ENCODE results near the gene EMC9.
A peak's percentile ranks its signal among the peaks of the same experiment; 100 is the strongest.

EMC9 gene

DNA sequence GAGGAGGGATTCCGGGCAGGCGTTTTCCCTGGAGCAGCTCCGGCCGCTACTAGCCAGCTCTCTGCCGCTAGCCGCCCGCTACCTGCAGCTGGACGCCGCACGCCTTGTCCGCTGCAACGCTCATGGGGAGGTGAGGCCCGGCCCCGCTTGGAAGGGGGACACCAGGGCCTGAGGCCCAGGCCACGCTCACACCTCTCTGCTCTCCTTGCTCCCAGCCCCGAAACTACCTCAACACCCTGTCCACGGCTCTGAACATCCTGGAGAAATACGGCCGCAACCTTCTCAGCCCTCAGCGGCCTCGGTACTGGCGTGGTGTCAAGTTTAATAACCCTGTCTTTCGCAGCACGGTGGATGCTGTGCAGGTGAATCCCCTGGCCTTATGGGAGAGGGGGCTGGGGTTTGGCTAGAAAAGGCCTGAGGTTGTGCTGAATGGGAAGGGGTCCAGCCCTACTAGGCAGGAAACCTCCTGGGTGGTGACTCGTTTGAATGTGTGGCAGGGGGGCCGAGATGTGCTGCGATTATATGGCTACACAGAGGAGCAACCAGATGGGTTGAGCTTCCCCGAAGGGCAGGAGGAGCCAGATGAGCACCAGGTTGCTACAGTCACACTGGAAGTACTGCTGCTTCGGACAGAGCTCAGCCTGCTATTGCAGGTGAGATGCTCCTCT, 6.5 kb upstream of the EMC9 start:
- no peak for DNase-seq

DNA sequence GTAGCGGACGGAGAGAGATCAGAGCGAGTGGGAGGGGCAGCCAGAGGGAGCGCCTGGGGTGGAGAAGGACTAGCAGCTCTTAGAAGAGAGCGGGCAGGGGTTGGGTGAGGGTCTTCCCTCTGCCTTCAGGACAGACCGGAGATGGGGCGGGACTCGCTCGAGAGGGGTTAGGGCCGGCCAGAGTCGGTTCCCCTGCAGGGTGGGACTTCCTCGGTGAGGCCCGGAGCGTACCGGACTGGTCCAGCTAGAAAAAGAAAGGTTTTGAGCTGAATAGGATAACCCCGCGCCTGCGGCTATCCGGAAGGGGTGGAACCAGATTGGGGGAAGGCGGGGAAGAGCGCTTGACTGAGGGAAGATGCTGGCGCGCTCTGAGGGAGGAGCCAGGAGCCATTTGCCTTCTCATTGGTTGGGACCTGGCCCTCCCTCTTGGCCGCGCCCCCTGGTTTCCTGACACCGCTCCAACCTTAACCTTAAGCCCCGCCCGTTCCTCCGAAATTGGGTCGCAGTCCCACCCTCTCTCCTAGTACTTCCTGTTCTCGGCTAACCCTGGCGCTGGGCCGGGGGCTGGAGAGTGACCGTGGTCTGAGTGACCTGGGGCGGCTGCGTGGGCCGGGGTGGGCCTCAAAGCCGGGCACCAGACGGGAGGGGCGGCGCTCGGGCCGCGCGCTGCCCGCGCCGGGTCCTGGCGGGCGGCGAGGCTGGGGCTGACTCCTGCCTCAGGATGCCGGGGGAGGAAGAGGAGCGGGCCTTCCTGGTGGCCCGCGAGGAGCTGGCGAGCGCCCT, 5.8 kb upstream of the EMC9 start, which contains the start of gene RNF31:
Gene RNF31 (plus strand): TSS at position 521 of the 783 bp plus-strand sequence. CDS start 201 bp downstream, at position 722.
- DNase-seq, result peak; percentile 98

DNA sequence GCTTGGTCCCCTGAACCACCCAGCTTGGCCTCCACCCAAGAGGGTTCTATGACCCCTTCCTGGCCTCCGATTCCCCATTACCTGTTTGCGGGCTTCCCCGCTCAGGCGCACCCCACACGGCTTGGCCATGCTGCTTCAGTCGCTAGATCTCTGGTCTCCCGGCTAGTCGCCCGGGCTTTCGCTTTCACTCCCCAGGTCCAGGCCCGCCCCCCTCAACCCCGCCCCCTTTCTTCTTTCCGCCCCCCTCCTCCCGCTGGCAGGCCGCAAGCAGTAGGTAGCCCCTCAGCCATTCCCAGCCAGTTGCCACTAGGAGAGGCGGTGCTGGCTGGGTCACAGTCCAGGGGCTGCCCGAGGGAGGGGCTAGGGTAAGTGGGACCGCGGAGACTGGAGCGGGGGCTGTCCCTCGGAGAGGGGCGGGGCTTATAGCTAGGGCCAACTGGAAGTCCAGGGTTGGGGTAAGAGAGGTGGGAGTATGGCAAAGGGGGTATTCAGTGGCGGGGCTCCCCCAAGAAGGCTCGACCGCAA, 5.1 kb upstream of the EMC9 start, which contains the start of gene PSME2:
Gene PSME2 (minus strand): TSS at position 158 of the 525 bp plus-strand sequence. CDS start 29 bp downstream, at position 129.
- peak; percentile 96 for DNase-seq

DNA sequence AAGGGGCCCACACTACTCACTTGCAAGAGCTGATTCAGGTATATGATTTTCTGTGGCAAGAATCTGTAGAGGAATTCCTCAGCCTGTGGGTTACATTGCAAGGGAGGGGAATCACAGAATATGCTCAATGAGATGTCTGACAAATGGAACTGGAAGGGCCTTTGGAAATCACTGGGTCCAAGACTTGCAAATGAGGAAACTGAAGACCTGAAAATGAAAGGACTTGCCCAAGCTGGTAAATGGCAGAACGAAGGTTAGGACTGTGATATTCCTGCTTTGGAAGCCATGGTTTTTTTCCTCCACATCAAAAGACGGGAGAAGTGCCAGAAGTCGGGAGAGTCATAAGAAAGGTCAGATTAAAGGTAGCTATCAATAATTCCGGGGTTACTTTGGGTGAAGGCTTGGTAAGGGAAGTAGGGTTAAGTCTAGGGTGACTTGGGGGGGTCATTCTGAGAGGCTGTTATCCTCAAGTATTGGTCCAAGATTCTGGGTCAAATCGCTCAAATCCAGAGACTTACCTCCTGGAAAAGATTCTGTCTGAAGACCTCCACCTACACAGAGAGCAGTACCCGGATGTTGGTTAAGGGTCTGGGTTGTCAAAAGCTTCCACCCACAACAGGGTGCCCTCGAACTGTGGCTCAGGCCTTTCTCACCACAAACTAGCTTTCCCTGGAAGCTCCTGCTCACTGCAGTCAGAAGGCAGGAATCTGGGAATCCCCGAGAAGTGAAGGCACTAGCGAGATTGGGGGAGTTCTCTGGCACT, 4.5 kb upstream of the EMC9 start:
- no peak for DNase-seq

DNA sequence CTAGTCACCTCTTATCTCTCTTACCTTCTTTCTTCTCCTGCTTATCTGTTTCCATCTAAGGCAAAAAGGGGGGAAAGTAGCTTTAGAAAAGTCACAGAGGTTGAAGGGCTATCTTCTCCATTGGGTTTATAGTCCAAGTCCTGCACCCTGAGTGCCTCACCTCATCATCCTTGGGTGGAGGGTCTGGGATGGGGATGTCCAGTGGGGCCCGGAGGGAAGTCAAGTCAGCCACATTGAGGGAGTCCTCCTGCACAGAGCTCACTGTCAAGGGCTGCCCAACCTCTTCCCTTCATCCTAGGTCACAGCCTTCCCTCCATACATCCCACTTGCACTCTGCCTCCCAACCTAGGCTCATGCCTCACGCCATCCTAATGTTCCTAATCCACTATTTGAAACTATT, 3.8 kb upstream of the EMC9 start:
- no peak for DNase-seq

DNA sequence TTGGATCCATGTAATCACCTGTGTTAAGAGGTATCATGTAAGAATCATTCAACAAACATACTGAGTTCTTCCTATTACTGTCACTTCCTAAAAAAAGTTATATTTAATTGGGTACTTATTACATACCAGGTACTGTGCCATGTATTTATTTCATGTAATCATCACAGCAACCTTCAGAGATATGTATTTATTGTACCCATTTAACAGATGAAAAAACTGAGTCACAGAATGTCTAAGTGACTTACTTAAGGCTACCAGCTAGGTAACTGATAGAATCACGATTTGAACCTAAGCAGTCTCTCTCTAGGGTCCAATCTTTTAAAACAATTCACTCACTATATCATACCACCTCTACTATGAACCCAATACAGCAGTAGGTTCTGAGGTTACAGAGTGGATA, 3.1 kb upstream of the EMC9 start:
- no peak for DNase-seq

DNA sequence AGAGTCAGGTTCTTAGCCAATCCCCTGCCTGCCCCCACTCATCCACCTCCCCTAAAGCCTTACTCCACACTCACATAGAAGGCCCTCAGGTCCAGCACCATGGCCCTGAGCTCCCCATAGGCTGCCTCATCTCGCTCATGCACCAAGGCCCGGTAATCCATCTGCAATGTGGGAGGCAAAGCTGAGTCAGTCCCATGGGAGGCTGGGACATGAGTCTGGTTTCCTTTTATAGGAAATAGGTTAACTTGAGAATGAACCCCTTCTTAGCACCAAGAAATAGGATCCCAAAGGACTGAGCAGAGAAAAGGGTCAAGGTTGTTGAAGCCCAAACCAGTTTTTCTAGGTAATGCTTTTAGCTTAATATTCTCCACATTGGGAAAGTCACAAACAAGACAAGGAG, 2.1 kb upstream of the EMC9 start:
- no peak for DNase-seq

DNA sequence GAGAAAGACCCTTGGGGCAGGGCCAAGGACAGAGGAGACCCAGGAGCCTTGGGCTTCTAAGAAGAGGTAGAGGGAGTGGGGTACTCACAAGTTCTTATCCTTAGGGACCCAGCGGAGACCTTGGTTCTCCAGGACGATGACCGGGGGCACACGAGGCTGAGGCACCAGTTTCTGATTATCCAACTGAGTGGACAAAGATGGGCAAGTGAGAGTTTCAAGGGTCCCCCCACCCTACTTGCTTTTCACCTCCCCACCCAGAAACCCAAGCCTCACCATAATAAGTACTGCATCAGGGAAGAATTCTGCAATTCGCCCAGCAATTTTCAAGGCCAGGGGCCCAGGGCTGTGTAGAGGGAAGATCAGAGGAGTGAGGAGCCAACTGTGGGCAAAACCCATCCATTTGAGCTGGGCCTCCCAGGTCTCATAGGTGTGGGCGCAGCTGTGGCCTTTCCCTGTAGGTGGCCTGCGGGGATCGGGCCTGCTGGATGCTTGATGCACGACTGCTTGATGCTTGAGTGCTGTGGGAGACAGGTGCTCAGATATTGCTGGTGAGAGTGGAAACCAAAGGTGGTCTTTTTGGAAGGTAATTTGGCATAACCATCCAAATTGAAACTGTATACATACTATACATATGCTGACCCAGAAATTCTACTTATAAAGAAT, 2.0 kb downstream of the EMC9 start:
- no peak for DNase-seq

DNA sequence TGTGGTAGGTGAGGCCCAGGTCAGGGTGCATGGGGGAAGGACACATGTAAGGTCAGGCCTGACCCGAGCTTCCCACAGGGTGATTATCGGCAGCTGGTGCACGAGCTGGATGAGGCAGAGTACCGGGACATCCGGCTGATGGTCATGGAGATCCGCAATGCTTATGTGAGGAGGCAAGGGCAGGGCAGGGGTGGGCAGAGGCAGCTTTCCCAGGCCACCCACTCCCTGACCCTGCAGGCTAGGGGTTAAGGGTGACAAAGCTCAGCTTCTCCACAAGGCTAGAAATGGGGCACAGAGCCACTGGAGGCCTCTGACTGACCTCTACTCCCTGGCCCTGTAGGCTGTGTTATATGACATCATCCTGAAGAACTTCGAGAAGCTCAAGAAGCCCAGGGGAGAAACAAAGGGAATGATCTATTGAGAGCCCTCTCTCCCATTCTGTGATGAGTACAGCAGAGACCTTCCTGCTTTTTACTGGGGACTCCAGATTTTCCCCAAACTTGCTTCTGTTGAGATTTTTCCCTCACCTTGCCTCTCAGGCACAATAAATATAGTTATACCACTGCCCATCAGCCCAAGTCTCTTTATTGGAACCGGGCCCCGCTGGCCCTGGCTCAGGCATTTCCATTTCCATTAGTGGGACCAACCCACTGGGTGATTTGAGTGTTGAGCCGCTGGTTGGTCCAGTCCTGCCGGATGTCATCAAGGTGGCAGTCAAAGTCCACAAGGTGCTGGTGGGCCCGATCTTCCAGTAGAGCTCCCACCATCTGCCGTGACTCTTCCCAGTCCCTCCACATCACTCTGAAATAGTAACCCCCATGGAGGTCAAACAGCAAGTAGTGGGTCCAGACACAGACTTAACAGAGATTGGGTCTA, 2.8 kb downstream of the EMC9 start:
- no peak for DNase-seq

DNA sequence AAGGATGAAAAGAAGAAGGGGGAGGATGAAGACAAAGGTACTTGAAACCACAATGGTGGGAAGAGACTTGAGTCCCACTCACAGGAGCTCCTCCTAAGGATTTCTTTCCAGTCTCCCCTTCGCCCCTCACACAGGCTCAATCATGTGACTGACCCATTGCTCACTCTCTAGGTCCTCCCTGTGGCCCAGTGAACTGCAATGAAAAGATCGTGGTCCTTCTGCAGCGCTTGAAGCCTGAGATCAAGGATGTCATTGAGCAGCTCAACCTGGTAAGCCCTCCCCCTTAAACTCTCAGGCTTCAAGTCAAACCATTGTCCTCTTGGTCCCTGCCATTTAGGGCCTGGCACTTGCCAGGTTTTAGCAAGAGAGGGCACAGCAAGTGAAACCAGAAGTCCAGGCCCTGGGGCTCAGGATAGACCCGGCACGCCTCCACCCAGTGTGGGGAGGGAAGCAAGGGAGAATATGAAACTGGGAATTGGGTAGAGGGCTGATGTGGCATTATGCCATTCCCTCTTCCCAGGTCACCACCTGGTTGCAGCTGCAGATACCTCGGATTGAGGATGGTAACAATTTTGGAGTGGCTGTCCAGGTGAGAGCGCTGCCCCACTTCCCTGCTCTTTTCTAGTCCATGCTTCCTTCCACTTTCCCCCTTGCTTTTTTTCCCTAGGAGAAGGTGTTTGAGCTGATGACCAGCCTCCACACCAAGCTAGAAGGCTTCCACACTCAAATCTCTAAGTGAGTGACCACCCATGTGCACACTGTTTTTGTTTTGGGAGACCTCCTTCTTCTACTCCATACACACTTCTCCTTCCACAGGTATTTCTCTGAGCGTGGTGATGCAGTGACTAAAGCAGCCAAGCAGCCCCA, 3.6 kb downstream of the EMC9 start:
- no peak for DNase-seq

DNA sequence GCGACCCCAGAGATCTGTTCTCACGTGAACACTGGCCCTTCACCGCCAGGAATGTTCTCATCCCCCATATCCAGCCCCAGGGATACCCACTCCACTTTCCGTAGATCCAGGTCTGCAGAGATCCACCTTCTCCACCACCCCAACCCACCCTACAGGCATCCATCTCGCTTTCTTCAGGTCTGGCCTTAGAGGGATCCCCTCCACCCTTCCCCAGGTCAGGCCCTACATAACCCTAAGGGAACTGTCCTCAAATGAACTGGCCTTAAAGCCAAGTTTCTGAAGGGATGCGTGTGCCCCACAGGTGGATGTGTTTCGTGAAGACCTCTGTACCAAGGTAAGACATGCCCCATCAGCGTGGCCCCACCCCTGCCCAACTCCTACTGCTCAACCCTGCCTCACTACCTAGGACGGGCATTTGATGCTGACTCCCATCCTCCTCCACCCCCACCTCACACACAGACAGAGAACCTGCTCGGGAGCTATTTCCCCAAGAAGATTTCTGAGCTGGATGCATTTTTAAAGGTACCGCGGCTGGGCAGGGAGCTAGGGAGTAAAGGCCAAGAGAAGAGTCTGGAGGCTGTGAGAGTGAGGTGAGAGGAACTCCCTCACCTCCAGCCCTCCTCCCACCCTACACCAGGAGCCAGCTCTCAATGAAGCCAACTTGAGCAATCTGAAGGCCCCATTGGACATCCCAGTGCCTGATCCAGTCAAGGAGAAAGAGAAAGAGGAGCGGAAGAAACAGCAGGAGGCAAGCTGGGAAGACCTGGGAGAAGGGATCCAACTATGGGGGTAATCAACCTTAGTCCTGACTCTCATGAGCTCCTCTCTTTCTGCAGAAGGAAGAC, 4.5 kb downstream of the EMC9 start:
- no peak for DNase-seq

DNA sequence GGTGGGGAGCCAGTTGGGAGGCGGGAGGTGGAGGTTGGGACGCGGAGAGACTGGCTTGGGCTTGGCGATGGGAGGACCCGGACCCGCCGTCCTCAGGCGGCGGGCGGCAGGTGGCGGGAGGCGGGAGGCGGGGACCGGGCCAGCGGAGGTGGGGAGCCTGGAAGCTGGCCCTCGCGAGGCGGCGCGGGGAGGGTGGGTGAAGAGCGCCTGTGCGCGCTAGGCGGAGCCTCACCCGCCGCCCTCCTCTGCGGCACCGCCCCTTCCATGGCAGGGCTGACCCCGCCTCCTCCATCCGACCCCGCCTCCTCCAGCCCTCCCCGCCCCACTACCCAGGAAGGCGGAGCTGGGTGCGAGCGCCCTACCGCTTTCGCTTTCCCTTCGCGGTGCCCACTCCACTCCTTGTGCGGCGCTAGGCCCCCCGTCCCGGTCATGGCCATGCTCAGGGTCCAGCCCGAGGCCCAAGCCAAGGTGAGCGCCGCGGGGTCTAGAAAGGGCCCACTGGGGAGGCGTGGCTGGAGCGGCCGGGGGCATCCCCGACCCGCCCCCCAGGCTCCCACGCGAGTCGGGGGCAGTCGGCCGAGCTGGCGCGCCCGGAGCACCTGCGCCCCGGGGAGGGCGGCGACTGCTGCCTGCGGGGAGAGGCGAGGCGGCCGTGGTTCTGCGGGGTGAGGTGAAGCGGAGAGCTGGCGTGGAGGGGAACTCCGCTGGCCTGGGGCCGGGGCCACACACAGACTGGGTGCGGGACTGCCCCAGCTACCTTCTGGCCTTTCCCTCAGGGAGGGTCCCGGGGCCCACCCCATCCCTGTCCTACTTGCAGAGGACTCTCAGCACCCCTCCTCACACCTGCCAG, 5.3 kb downstream of the EMC9 start, which contains the start of gene PSME1:
Gene PSME1 (plus strand): TSS at position 361 of the 850 bp plus-strand sequence. CDS start 69 bp downstream, at position 430.
- DNase-seq, result peak; percentile 87

DNA sequence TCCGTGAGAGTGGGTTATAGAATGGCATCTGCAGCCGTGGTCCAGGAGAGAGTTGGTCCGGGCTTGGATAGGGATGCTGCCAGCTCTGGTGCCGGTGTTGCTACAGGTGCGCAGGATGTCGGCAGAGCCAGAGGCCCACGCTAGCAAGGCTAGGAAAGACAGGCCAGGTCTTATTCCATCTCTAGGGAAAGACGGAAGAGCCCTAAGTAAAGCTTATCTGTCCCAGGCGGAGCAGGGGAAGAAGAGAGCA, 5.9 kb downstream of the EMC9 start:
- DNase-seq, result no peak

DNA sequence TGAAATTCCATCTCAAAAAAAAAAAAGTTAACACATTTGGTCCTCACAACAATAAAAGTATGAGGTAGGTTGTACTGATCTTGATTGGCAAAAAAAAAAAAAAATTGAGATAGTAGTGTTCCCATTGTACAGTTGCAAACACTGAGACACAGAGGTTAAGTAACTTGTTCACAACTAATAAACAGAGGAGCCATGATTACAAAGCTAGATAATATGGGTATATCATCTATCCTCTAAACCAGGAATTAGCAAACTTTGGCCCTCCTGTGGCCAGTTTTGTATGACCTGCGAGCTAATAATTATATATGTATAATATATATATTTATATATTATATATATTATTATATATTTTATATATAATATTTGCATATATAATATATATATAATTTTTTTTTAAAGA, 7.7 kb downstream of the EMC9 start:
- DNase-seq, result no peak

DNA sequence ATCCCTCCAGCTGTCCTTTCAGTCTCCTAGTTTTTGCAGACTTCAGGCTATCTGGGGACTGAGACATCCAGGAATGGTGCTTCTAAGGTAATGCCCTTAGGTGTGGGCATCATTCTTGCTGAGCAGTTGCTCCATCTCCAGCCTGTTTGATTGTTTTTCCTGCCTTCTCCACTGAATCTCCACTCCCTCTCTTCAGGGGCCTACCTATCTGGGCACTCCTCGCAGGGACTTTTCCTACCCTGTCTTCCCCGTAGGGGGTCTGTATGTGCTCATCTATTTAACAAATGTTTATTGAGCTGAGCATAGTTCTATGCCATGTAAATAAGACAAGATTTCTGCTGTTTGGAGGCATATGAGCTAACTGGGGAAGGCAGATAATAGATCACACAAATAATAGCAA, 8.4 kb downstream of the EMC9 start:
- DNase-seq, result no peak

DNA sequence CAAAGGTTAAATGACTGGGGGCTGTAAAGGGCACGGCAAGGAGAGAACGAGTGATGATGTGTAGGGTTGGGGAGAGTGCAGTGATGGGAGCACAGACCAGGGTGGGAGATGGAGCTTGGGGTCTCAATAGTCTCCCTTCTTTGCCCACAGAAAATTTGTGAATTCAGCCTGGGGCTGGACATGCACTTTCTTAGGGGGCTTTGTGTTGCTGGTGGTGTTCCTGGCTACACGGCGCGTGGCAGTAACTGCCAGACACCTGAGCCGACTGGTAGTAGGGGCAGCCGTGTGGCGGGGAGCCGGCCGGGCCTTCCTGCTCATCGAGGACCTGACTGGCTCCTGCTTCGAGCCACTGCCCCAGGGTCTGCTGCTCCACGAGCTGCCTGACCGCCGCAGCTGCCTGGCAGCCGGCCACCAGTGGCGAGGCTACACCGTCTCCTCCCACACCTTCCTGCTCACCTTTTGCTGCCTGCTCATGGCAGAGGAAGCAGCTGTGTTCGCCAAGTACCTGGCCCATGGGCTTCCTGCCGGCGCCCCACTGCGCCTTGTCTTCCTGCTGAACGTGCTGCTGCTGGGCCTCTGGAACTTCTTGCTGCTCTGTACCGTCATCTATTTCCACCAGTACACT, 9.2 kb downstream of the EMC9 start:
- DNase-seq, result peak; percentile 63

DNA sequence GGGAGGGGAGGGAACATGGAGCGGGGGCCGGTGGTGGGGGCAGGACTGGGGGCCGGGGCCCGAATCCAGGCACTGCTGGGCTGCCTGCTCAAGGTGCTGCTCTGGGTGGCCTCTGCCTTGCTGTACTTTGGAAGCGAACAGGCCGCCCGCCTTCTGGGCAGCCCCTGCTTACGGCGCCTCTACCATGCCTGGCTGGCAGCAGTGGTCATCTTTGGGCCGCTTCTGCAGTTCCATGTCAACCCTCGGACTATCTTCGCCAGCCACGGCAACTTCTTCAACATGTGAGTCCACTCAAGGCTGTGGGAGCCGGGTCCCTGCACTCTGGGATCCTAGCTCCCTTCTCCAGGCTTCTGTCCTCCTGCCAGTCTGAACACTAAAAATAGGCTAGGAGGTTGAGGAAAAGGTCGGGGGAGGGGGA, 9.8 kb downstream of the EMC9 start:
- DNase-seq, result no peak
